Cardiac septum (tissue), 1 donor: ENCODE measurements around the gene TP53AIP1. TPM values are rescaled to one million over a fixed set of nuclear protein-coding genes. Genes with fewer than 3 reads are reported as not detected.

Source experiments
- DNase-seq: peaks from one replicate; pipeline ENCODE4 v3.0.0-alpha.2; 2020; ENCODE audit warnings: low spot score
- intact Hi-C: fragments of 100-400 bp; cut with DNase I; formaldehyde crosslinking; loops from one replicate; pipeline ENCODE4 v1.14.0; 2022
- total RNA-seq: library from RNA; stranded (reverse); fragmentation: NEBNext Ultra II Directional; extraction: Animal tissue kit (Norgen Biotek cat#: 25700); gene quantifications from one replicate; pipeline ENCODE4 v1.2.1, GENCODE V29; 2021
- donor health status: DM: no; HTN: no; CAD: no.

The TP53AIP1 gene
- total RNA-seq, 1 donor from 2014 or later, result not detected

GRCh38 chr11:128947773-128948172 is 5.1 kb upstream of the TP53AIP1 start:
- intact Hi-C loops, result no loop called here
- no peak for DNase-seq

GRCh38 chr11:128946648-128947047 is 4.0 kb upstream of the TP53AIP1 start:
- intact Hi-C loops, result no loop called here
- no peak for DNase-seq

GRCh38 chr11:128943428-128943976 is 831 bp upstream of the TP53AIP1 start:
- intact Hi-C loops, result no loop called here
- no peak for DNase-seq

GRCh38 chr11:128942272-128942612 is 429 bp downstream of the TP53AIP1 start:
- intact Hi-C loops, result no loop called here
- no peak for DNase-seq

- intact Hi-C loops, result no loop called here
- DNase-seq, result no peak
Measured at GRCh38 chr11:128941573-128942271, 949 bp downstream of the TP53AIP1 start.

GRCh38 chr11:128941110-128941509 is 1.6 kb downstream of the TP53AIP1 start:
- DNase-seq, result no peak
- intact Hi-C loops, result no loop called here

- DNase-seq, result no peak
- intact Hi-C loops, result no loop called here
Measured at GRCh38 chr11:128940603-128941002, 2.1 kb downstream of the TP53AIP1 start.

- DNase-seq, result no peak
- intact Hi-C loops, result no loop called here
Measured at GRCh38 chr11:128940156-128940555, 2.5 kb downstream of the TP53AIP1 start.

GRCh38 chr11:128939591-128939990 is 3.1 kb downstream of the TP53AIP1 start:
- intact Hi-C loops, result no loop called here
- no peak for DNase-seq

GRCh38 chr11:128938156-128938885 is 4.3 kb downstream of the TP53AIP1 start:
- intact Hi-C loops, result no loop called here
- DNase-seq, result no peak

GRCh38 chr11:128937480-128937879 is 5.2 kb downstream of the TP53AIP1 start:
- DNase-seq, result no peak
- intact Hi-C loops, result no loop called here

GRCh38 chr11:128936606-128937251 is 5.9 kb downstream of the TP53AIP1 start:
- intact Hi-C loops, result no loop called here
- peak; percentile 29 for DNase-seq

GRCh38 chr11:128934926-128935325 is 7.7 kb downstream of the TP53AIP1 start:
- intact Hi-C loops, result no loop called here
- DNase-seq, result no peak

GRCh38 chr11:128934351-128934750 is 8.3 kb downstream of the TP53AIP1 start:
- intact Hi-C loops, result no loop called here
- DNase-seq, result no peak

GRCh38 chr11:128933481-128934178 is 9.0 kb downstream of the TP53AIP1 start:
- intact Hi-C loops, result no loop called here
- DNase-seq, result peak; percentile 24

- DNase-seq, result no peak
- intact Hi-C loops, result no loop called here
Measured at GRCh38 chr11:128931668-128932067, 11.0 kb downstream of the TP53AIP1 start.

GRCh38 chr11:128931066-128931465 is 11.6 kb downstream of the TP53AIP1 start:
- intact Hi-C loops, result no loop called here
- DNase-seq, result no peak

GRCh38 chr11:128929991-128930390 is 12.7 kb downstream of the TP53AIP1 start:
- no peak for DNase-seq
- intact Hi-C loops, result no loop called here

- DNase-seq, result no peak
- intact Hi-C loops, result no loop called here
Measured at GRCh38 chr11:128929468-128929867, 13.2 kb downstream of the TP53AIP1 start.

- DNase-seq, result no peak
- intact Hi-C loops, result no loop called here
Measured at GRCh38 chr11:128928400-128928799, 14.3 kb downstream of the TP53AIP1 start.
